ENCODE data around the gene VSTM4.
A peak's percentile ranks its signal among the peaks of the same experiment; 100 is the strongest.

Gene VSTM4

GRCh38 chr10:49071160-49071761, 44.1 kb downstream of the VSTM4 start:
- DNase-seq (ENCODE audit: low read depth, low spot score) = peak; percentile 41

DNA sequence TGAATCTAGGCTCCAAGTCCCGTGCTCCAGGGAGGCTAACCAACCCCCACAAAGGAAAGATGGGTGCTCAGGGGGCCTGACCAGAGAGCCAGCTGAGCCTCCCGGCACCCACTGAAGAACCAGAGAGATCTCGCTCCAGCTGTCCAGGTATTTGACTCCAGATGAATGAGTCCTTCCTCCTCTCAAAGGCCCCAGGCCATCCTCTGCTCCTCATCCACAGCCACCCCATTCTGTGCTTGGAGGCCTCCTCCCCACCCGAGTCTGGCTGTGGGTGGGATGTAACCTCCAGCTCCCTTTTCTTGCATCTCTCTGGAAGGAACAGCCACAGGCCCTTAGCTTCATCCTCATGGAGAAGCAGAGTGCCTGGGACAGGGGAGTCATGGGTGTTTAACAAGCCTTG, 44.6 kb downstream of the VSTM4 start:
- DNase-seq (ENCODE audit: low read depth, low spot score) = no peak

DNA sequence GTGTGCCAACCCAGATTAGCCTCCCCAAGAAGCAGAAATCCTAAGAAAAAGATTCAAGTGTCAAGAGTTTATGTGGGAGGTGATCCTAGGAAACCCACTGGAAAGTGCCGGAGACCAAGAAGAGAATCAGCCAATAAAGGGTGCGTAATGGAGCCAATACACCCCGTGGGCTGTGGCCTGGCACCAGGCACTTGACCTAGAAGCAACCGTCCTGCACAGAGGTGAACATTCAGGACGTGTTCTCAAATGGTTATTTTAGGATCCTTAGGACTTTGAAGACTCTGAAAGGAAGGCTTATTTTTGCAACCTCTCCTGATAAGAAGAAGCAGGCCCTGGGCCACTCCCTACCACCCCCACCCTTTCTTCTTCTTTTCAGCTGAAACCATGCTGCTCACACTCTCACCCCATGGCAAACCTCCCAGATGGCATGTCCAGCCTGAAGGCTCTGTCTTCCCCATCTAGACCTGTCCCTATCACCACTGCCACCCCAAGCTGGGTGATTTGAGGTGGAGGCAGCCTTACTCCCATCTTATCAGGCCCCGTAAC, 46.6 kb downstream of the VSTM4 start:
- no peak for DNase-seq (ENCODE audit: low read depth, low spot score)

GRCh38 chr10:49068209-49068608, 47.1 kb downstream of the VSTM4 start:
- no peak for DNase-seq (ENCODE audit: low read depth, low spot score)

DNA sequence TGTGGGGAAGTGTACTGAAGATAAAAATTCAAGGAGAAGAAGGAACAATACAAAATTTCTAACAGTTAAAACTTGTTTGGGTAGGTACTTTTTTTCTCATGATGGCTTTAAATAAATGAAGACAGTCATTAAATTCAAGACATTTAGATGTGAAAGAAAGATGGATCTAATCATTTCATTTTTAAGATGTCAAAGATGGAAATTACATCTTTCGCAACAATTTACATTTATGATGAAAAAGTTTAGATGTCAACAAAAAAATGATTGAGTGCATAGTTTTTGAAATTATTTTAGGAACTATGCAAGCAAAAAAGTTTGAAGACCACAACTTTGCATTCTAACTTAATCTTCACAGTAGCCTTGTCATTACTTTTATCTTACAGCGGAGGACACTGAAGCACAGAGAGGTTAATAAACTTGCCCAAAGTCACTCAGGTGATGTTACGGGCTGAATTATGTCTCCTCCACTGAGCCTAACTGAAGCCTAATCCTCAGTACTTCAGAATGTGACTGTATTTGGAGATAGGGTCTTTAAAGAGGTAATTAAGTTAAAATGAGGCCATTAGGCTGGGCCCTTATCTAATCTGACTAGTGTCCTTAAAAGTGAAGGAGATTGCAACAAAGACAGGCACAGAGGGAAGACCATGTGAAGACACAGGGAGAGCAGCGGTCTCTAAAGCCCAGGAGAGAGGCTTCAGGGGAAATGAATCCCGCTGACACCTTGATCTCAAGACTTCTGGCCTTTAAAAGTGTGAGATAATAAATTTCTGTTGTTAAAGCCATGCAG, 48.2 kb downstream of the VSTM4 start:
- DNase-seq (ENCODE audit: low read depth, low spot score) = no peak

DNA sequence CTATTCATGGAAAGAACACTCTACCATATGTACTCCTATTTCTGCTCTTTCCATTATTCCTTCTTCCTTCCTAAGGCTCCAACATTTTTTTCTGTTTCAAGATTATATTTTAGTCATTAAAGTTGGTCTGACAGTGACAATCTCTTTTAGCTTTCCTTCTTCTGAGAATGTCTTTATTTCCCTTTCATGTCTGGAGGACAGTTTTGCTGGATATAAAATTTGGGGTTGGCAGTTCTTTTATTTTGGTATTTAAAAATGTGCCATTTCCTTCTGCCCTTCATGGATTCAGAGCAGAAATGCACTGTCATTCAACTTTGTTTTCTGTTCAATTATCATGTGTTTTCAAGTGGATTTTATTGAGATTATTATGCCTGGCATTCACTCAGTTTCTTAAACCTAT, 53.1 kb downstream of the VSTM4 start:
- DNase-seq (ENCODE audit: low read depth, low spot score) = no peak

DNA sequence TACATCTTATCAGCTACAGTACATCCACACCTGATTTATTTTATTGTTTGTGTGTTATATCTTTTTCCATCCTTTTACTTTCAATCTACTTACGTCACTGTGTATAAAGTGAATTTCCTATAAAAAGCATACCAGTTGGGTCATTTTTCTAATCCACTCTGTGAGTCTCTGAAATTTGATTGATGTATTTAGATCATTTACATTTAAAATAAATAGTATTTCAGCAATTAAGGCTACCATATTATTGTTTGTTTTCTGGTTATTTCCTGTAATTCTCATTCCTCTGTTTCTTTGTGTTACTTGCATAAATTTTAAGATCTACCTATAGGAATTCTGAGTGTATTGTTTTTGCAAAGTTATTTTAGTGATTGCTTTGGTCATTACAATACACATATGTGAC, 53.7 kb downstream of the VSTM4 start:
- DNase-seq (ENCODE audit: low read depth, low spot score) = no peak

DNA sequence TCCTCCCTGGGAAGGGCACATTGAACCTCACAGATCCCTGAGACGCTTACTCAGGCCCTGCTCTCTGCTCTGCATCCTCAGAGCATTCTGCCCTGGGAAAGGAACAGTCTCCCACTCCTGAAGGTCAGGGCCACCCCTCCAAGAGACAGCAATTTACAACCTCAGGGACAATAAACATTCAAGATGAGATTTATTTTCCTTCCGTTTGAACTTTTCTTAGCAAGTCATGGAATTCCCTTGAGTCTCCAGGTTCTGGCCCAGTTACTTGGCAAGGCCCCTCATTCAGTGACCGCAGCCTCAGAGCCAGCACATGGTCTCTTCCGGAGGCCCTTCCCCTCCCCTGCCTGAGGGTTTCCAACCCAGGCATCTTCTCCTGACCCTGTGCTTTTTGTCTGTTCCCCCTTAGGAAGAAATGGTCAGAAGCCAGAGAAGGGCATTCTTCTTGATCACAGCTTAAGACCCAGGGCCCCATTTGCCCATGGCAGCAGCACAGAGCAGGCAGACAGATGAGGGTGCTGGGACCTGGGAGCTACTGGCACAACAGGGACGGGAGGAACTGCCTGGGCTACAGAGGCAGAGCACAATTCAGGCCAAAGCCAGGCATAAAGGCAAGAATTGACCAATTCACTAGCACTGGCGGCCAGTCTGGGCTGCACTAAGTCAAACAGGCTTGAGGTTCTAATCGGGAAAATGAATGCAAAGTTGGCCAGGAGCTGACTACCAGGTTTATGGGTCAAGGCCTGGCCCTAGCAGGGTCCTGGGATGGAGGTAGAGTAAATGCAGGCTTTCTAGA, 56.7 kb downstream of the VSTM4 start:
- DNase-seq (ENCODE audit: low read depth, low spot score) = no peak

DNA sequence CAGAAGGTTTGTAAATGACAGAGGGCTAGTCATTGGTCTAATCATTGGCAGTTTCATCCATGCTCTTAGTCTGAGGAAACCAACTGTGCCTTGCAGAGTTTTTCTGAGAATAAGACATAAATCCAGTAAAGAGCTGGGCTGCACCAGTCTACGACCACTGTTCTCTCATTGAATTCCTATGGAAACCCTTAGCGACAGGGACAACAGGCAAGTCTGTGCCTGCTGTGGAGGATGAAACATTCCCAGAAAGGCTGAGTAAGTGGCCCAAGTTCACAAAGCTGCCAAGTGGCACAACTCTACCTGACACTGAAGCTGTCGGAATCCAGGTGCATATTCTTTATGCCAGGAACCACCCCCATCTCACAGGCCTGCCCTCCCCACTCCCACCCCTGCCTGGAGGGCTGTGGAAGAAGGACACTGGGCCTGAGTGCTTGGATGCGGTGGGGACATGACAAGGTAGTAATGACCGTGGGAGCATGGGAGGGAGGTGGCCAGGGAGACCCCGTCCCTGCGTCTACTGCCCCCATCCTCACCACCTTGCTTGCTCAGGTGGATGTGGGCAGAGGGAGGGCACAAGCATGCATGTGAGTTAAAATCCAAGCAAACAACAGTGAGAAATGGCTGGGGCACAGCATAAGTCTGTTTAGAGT, 58.0 kb downstream of the VSTM4 start:
- DNase-seq (ENCODE audit: low read depth, low spot score) = no peak

DNA sequence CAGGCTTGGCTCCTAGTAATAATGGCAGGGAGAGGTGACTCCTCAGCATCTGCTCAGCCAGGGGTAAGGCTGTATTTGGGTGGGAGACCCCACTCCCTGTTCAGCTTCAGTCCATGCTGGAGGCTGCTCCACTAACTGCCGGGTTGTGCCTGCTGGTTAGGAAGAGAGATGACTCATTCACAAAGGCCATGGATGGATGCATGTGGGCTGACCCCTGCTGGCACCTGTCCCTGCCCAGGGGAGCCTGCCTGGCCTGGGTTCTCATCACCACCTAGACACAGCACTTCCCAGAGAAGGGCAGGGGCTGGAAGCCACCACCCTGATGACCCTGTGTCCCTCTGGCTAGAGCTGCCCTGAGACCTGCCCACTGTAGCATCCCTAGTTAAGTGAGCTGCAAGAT, 59.0 kb downstream of the VSTM4 start:
- DNase-seq (ENCODE audit: low read depth, low spot score) = no peak

DNA sequence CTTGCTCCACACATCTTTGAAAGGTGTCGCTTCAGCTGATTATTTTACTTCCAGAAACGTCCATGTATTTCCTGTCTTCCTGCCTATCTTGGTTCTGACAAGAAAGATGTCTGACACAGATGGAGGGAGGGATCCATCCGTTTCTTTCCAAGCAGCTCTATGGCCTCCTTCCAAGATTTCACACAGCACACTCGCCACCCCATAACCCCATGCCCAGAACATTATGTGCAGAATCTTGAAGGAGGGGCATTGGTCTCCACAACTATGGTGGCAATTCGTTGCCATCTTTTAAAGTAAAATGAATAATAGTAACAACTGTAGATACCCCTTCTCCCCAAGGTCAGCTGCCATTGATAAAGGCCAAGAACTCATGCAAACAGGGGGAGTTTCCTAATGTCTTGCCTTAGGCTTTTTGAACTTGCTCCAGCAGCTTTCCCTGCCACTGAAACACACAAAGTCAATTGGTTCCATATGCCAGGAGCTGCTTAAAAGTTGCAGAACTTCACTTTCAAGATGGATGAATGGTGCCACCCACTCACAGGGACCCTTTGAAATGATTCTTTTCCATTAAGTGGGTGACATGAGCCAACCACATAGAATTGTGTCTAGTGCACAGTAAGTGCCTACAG, 60.0 kb downstream of the VSTM4 start:
- DNase-seq (ENCODE audit: low read depth, low spot score) = no peak

- DNase-seq (ENCODE audit: low read depth, low spot score) = no peak
Observed at GRCh38 chr10:49054753-49055152, 60.6 kb downstream of the VSTM4 start.

DNA sequence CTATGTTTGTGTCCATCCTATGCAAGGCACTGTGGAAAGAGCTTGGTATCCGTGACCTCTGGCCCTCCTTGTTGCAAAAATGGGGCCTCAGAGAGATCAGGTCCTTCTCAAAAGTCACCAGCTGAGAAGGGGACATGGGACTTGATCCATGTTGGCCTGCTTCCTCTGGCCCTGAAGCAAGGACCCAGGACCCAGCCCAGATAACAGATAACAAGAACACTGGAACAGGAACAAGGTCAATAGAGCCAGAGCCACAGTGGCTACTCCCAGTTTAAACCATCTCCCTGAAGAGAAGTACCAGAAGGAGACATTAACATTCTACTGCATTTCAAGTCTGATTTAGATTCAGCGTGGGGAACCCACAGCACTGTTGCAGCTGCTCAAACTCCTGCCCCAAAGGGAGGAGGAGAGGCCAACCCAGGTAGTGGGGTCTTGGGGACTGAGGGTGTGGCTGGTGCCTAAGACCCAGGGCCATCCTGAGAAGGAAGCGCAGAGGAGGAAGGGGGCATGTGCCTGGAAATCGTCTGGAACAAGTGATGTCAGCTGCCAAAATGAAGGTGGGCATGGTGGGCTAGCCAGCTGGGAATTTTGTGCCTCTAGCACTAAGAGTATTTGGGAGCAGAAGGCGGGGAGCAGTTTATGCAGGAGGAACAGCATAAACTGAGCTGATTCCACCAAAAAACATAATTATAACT, 61.2 kb downstream of the VSTM4 start:
- DNase-seq (ENCODE audit: low read depth, low spot score) = no peak

DNA sequence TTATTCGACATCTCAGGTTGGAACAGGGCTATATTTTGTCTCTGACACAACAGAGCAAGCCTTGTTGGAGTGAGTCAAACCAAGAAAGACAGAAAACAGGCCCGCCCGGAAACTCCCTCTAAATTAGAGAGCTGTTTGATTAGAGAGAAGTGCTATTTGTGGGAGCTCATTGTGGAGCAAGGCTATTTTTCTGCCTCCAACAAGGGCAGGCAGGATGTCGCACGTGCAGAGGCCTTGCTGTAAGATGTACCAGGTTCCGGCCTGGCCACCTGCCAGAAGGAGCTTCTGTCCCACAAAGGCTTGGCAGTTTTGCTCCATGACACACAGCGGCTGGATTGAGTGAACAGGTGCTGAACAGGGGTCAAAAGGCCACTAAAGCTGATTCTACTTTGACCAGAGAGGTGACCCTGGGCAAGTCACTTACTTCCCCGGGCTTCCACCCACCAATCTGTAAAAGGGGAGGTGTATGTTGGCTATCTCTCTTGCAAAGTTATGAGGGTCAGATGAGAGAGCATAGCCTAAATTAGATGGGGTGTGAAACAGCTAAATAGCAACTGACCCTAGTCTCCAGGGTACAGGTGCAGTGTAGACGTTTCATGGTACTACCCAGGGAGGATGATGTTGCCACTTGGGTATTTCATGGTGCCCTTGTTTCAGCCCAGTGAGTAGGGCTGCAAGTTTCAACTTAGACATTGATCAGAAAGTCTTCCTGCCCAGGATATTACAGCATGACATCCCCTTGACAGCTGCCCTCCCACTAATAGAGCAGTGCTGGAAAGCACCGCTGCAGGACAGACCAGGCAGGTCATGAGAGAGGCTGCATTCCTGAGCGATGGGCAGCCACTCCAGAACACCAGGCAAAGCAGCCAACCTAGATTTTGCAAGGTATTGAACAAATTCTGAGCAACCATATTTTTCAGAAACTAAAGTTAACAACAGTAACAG, 62.0 kb downstream of the VSTM4 start:
- DNase-seq (ENCODE audit: low read depth, low spot score) = no peak

DNA sequence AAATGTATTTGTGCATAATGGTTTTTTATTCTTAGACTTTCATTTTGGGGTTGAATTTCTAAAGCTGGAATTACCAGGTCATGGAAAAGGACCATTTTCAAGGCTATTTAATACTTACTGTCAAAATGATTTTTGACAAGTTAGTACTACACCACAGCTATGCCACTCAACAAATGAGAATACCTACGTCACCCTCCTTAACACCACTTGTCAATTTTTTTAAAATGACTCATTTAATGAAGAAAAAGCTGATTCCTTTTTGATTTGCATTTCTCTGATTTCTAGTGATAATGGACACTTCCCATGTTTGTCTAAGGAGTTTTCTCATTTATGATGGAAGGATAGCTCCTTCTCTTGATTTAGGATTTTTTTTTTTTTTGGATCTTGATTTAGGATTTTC, 63.3 kb downstream of the VSTM4 start:
- no peak for DNase-seq (ENCODE audit: low read depth, low spot score)

DNA sequence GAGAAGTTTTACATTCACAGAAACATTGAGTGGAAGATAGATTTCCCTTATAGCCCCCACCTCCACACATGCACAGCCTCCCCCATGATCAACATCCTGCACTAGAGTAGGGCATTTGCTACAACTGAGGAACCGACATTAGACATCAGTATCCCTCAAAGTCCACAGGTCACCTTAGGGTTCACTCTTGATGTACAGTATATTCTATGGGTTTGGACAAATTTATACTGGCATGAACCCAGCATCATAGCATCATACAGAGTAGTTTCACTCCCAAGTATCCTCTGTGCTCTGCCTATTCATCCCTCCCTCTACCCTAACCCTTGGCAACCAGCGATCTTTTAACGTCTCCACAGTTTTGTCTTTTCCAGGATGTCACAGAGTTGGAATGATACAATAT, 64.4 kb downstream of the VSTM4 start:
- no peak for DNase-seq (ENCODE audit: low read depth, low spot score)

DNA sequence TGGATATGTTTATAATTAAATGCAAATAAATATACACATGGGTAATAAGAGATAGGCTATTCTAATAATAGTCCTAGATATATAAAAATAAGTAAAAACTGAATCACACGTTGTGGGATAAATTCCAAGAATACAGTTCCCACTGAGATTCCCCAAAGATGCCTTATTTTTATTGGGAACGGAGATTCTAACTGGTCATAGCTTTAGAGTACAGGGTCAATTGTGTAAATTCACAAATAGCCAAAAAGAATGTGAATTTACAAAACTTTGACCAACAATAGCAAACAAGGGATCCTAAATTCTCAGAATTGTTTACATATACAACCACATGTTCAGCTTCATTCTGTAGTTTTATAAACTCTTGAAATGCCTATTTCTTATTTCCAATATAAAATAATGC, 65.0 kb downstream of the VSTM4 start:
- no peak for DNase-seq (ENCODE audit: low read depth, low spot score)

DNA sequence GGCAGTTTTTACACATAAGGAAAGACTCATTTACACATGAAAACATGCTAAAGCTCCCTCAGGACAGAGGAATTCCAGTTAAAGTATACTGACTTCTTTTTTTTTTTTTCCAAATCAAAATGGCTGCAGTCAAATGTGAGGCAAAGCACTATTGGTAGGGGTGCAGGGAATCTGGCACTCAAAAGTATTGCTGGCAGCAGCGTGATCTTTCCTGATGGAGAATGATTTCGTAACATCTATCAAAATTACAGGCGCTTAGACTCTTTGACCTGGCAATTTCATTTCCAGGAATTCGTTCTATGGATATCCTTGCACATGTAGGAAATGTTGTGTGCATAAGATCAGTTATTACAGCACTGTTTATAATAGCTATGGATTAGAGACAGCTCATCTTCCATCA, 65.7 kb downstream of the VSTM4 start:
- DNase-seq (ENCODE audit: low read depth, low spot score) = no peak

GRCh38 chr10:49047128-49047639, 68.1 kb downstream of the VSTM4 start:
- no peak for DNase-seq (ENCODE audit: low read depth, low spot score)

Measured in astrocyte of the hippocampus (primary cell).